Endothelial cell of umbilical vein (primary cell): ENCODE measurements around the gene MCC. TPM values are rescaled to one million over a fixed set of nuclear protein-coding genes. Genes with fewer than 3 reads are reported as not detected.

Experiments used
- BruUV-seq: library from RNA; stranded (reverse); fragments of 400-500 nt; replicated peaks from 2 replicates; lab custom pipeline; 2021; lab: Mats Ljungman, UMichigan
- CTCF ChIA-PET: fragments of 300-600, 350-600 bp; sonication (Branson Sonifier 250); formaldehyde crosslinking; loops from one replicate; lab custom pipeline; 2021; ENCODE audit warnings: antibody characterized with exemption, inconsistent platforms; lab: Charles Lee
- POLR2A ChIA-PET: fragments of 300-600, 350-600 bp; sonication (Branson Sonifier 250); formaldehyde crosslinking; loops from one replicate; lab custom pipeline; 2021; ENCODE audit warnings: antibody characterized with exemption, inconsistent platforms; lab: Charles Lee
- DNase-seq: peaks from one replicate; pipeline ENCODE4 v3.0.0-alpha.2; 2011; ENCODE audit warnings: low read depth, low spot score
- FAIRE-seq: peaks from 2 replicates; lab custom pipeline; 2011; peaks lifted over from hg19 to GRCh38; lab: Jason Lieb, UNC
- H2AFZ ChIP-seq: 2 replicates; pipeline ENCODE4 v1.6.0; 2012; ENCODE audit warnings: low read depth, low read length, control low read depth, inconsistent platforms
- H3K27ac ChIP-seq: 2 replicates; pipeline ENCODE4 v1.5.1; 2011; ENCODE audit warnings: low read depth, mild to moderate bottlenecking, control low read depth, low read length, moderate library complexity; ENCODE audit not compliant: insufficient read depth
- H3K27me3 ChIP-seq, 2 experiments: 2 replicates each; pipeline versions ENCODE4 v1.6.0 to v1.6.1; 2011; ENCODE audit warnings: low read length in 2 of 2, mixed read lengths in 1 of 2; ENCODE audit not compliant: control insufficient read depth in 2 of 2, insufficient read depth in 2 of 2
- H3K36me3 ChIP-seq, 2 experiments: 2 replicates in 1 of 2; 3 replicates in 1 of 2; pipeline ENCODE4 v1.5.1; 2011; ENCODE audit warnings: low read length in 2 of 2, mild to moderate bottlenecking in 1 of 2, moderate library complexity in 1 of 2; ENCODE audit not compliant: control insufficient read depth in 2 of 2, insufficient read depth in 2 of 2; ENCODE audit errors: extremely low read depth in 1 of 2
- H3K4me1 ChIP-seq: 3 replicates; pipeline ENCODE4 v1.5.1; 2011; ENCODE audit warnings: mild to moderate bottlenecking, low read length; ENCODE audit not compliant: control insufficient read depth, insufficient read depth; ENCODE audit errors: extremely low read depth
- H3K4me2 ChIP-seq: 2 replicates; pipeline ENCODE4 v1.6.1; 2011; ENCODE audit warnings: low read length, control low read depth, mixed read lengths; ENCODE audit not compliant: insufficient read depth
- H3K4me3 ChIP-seq, 3 experiments: fragments of 200-600 bp in 1 of 3; sonication (generic), shearing (Covaris generic) in 1 of 3; replicated peaks in 1 of 3; 2 replicates each; pipeline ENCODE4 v1.5.1; 2011 to 2016; ENCODE audit warnings: control low read depth in 3 of 3, low read length in 3 of 3, mild to moderate bottlenecking in 2 of 3, inconsistent platforms in 1 of 3, low read depth in 1 of 3, moderate library complexity in 1 of 3; ENCODE audit not compliant: insufficient read depth in 1 of 3
- H3K79me2 ChIP-seq: 2 replicates; pipeline ENCODE4 v1.6.0; 2012; ENCODE audit warnings: low read length, inconsistent platforms; ENCODE audit not compliant: control insufficient read depth, insufficient read depth
- H3K9ac ChIP-seq: replicated peaks from 2 replicates; pipeline ENCODE3; 2011; ENCODE audit warnings: low read length, control low read depth; ENCODE audit not compliant: insufficient read depth; ENCODE audit errors: extremely low read depth
- H3K9me1 ChIP-seq: replicated peaks from 3 replicates; pipeline ENCODE4 v1.6.0; 2011; ENCODE audit warnings: mild to moderate bottlenecking, low read length; ENCODE audit not compliant: control insufficient read depth, insufficient read depth; ENCODE audit errors: extremely low read depth
- H3K9me3 ChIP-seq: replicated peaks from 2 replicates; pipeline ENCODE4 v1.5.1; 2012; ENCODE audit warnings: low read length, inconsistent platforms; ENCODE audit not compliant: control insufficient read depth, insufficient read depth
- H4K20me1 ChIP-seq: replicated peaks from 2 replicates; pipeline ENCODE3; 2011; ENCODE audit warnings: mild to moderate bottlenecking, low read length; ENCODE audit not compliant: control insufficient read depth, insufficient read depth; ENCODE audit errors: extremely low read depth
- CTCF ChIP-seq, 2 donors: IDR thresholded peaks; 1 replicate in 1 of 2; 2 replicates in 1 of 2; pipeline ENCODE4 v1.5.1; 2011; ENCODE audit warnings: low read length in 2 of 2, mild to moderate bottlenecking in 2 of 2, moderate library complexity in 2 of 2, control low read depth in 1 of 2, inconsistent platforms in 1 of 2, low read depth in 1 of 2; ENCODE audit not compliant: insufficient read depth in 1 of 2; ENCODE audit errors: extremely low read depth in 1 of 2
- EZH2 ChIP-seq: IDR thresholded peaks from 2 replicates; pipeline ENCODE4 v1.6.1; 2012; ENCODE audit warnings: borderline replicate concordance, low read depth, mild to moderate bottlenecking, moderate library complexity, low read length, inconsistent platforms; ENCODE audit not compliant: severe bottlenecking
- FOS ChIP-seq: IDR thresholded peaks from 2 replicates; pipeline ENCODE4 v1.6.1; 2011; ENCODE audit warnings: mild to moderate bottlenecking, low read length, moderate library complexity, borderline replicate concordance; ENCODE audit not compliant: insufficient read depth
- GATA2 ChIP-seq: IDR thresholded peaks from 2 replicates; pipeline ENCODE4 v1.7.0; 2011; ENCODE audit warnings: low read depth, mild to moderate bottlenecking, moderate library complexity, mixed read lengths, low read length; ENCODE audit not compliant: insufficient read length, insufficient read depth
- JUN ChIP-seq: IDR thresholded peaks from 2 replicates; pipeline ENCODE4 v1.6.1; 2011; ENCODE audit warnings: borderline replicate concordance, low read depth; ENCODE audit not compliant: insufficient read length, insufficient read depth
- MAX ChIP-seq: IDR thresholded peaks from 2 replicates; pipeline ENCODE4 v1.6.1; 2011; ENCODE audit not compliant: insufficient read depth, insufficient read length
- MYC ChIP-seq: IDR thresholded peaks from one replicate; pipeline ENCODE4 v1.6.1; 2011; ENCODE audit warnings: mild to moderate bottlenecking, low read depth, low read length
- POLR2A ChIP-seq: IDR thresholded peaks from 2 replicates; pipeline ENCODE4 v1.6.1; 2012; ENCODE audit warnings: low read depth, mild to moderate bottlenecking, control low read depth, low read length
- POLR2AphosphoS5 ChIP-seq: IDR thresholded peaks from 2 replicates; pipeline ENCODE4 v1.6.1; 2012; ENCODE audit warnings: low read depth, mild to moderate bottlenecking, control low read depth, low read length, moderate library complexity; ENCODE audit not compliant: insufficient read depth
- dilution Hi-C: fragments of 300-500 bp; cut with MboI; formaldehyde crosslinking; loops from one replicate; pipeline ENCODE4 v1.15.0; 2019; ENCODE audit warnings: low sequenced_read_pairs; ENCODE audit not compliant: extremely low pct_ligation_motif_present
- intact Hi-C: fragments of 100-400 bp; cut with micrococcal nuclease; formaldehyde crosslinking; loops from one replicate; pipeline ENCODE4 v1.10.0; 2022
- polyA plus RNA-seq, 4 experiments: library from polyadenylated mRNA; depleted of rRNA in 3 of 4; stranded (reverse) in 3 of 4; unstranded in 1 of 4; fragments of >200 nt; gene quantifications; 2 replicates each; pipeline versions ENCODE4 v1.2.1 to v1.2.3, GENCODE V29; 2011 to 2012; ENCODE audit warnings: missing spikeins in 1 of 4
- total RNA-seq: library from RNA; stranded (reverse); gene quantifications from 2 replicates; pipeline ENCODE4 v1.2.3, GENCODE V29; 2021

MCC gene
- total and polyA plus RNA-seq, 2 donors (not counting 3 experiments of a cell fraction or from before 2014, with no cell fraction given): 6.9 to 27.5 TPM

GRCh38 chr5:113448252-113448651, 40.0 kb downstream of the MCC start:
- DNase-seq (no peak), FAIRE-seq (no peak)
- Histone ChIP-seq H3K4me2 (no peak overlapping the region), H3K36me3 (no peaks in the 10 kb centered on the region), H4K20me1 (no peaks in the 10 kb centered on the region), H3K27ac (no peak overlapping the region), H2AFZ (no peak overlapping the region), H3K4me1 (no peaks in the 10 kb centered on the region), H3K9me1 (no peaks in the 10 kb centered on the region), H3K9ac (no peak overlapping the region), H3K79me2 (no peaks in the 10 kb centered on the region), H3K27me3 (peaks cover 3 to 9% of the 10 kb centered on the region in 2 experiments), H3K9me3 (no peaks in the 10 kb centered on the region), H3K4me3 (no peak overlapping the region)
- intact Hi-C loops: no loop called here
- ChIA-PET CTCF (interaction anchor here (1.0 to 1.9 kb wide), 3 partner anchors 17 to 164 kb away, joined by 3 to 8 read pairs (median 4); no protein-coding TSS in a partner anchor), POLR2A (no interaction called here)
- dilution Hi-C loops: no loop called here
- TF ChIP-seq POLR2A (no peak), MYC (no peak), GATA2 (no peak), CTCF (IDR thresholded peaks at IDR 0.05; ENCODE audit: extremely low read depth in 1 of 2, insufficient read depth in 1 of 2, low read depth in 1 of 2, low read length in 2 of 2) (no peak), POLR2AphosphoS5 (no peak), FOS (no peak), MAX (no peak), EZH2 (no peak), JUN (no peak)
- BruUV-seq: no TSS peak
